ENCODE measurements around the gene JUNB. TPM values are rescaled to one million over a fixed set of nuclear protein-coding genes. Genes with fewer than 3 reads are reported as not detected.

The JUNB gene
- total and polyA plus RNA-seq, 10 of the 15 experiments (the other 5 are each of a cell fraction or from before 2014, with no cell fraction given) = 0.55 to 144 (median 68.3) TPM

- intact Hi-C loops (cut with micrococcal nuclease; ENCODE audit: unreplicated experiment) = loop anchor here (5.0 to 10.0 kb wide), 2 partner anchors 148 to 1694 kb away; partner anchors contain the start of gene CALR
- Histone ChIP-seq H3K4me2 (ENCODE audit: control insufficient read depth, insufficient read depth) (peak overlapping the region; percentile 97), H4K20me1 (ENCODE audit: control insufficient read depth, insufficient read depth) (no peaks in the 10 kb centered on the region), H3K9ac (ENCODE audit: control insufficient read depth, insufficient read depth, low read length) (peak overlapping the region; percentile 97), H2AFZ (ENCODE audit: control insufficient read depth, low read depth, low read length) (no peak overlapping the region; the same call in none of the 2 replicates), H3K9me3 (replicated peaks; ENCODE audit: control insufficient read depth, insufficient read depth, low read length) (no peaks in the 10 kb centered on the region; the same call in 2 of the 3 replicates), H3K79me2 (ENCODE audit: control insufficient read depth, insufficient read depth, low read length) (peaks cover 42% of the 10 kb centered on the region), H3K36me3 (ENCODE audit: control insufficient read depth in 2 of 2, insufficient read depth in 2 of 2, low read length in 1 of 2) (no peaks in the 10 kb centered on the region), H3K27me3 (replicated peaks in 1 of 2; ENCODE audit: control insufficient read depth in 2 of 2, insufficient read depth in 2 of 2, low read length in 1 of 2) (no peaks in the 10 kb centered on the region), H3K27ac (ENCODE audit: control insufficient read depth, insufficient read depth) (peak overlapping the region; percentile 99), H3K4me1 (ENCODE audit: control insufficient read depth, insufficient read depth, low read length) (peaks cover 55% of the 10 kb centered on the region), H3K4me3 (peak overlapping the region; percentile 90)
- under 1% methylated on average over 45 of the region's 46 CpGs for WGBS (ENCODE audit: insufficient coverage, insufficient replicate concordance, low lambda C conversion rate, missing lambda C conversion rate)
- in situ Hi-C loops (cut with MboI) = no loop called here
- POLR2A ChIA-PET = interaction anchor here (0.6 to 3.4 kb wide), 4 partner anchors 8 to 366 kb away, joined by 3 to 66 read pairs (median 4); no protein-coding TSS in a partner anchor
- ATAC-seq (no peak), DNase-seq (ENCODE audit: low read depth, low spot score) (no peak), FAIRE-seq (no peak)
- SMC1A ChIA-PET (ENCODE audit: uncharacterized antibody, unreplicated experiment) = interaction anchor here (1.4 to 4.1 kb wide), 3 partner anchors 12 to 29 kb away, joined by 3 to 28 read pairs (median 4); no protein-coding TSS in a partner anchor
- no TSS peak for BruUV-seq (replicated peaks)
- CTCF ChIA-PET = interaction anchor here (1.4 to 4.2 kb wide), 3 partner anchors 7 to 24 kb away, joined by 8 to 44 read pairs (median 22); no protein-coding TSS in a partner anchor
- RAD21 ChIA-PET (ENCODE audit: unreplicated experiment) = interaction anchor here (0.6 to 4.5 kb wide), 4 partner anchors 11 to 101 kb away, joined by 3 to 49 read pairs (median 4); no protein-coding TSS in a partner anchor
- TF ChIP-seq EGR1 (IDR thresholded peaks at IDR 0.05; ENCODE audit: borderline replicate concordance in 1 of 2, low read depth in 2 of 2, low read length in 2 of 2) (peak in 1 of 2 experiments; percentile 27; a peak in 1 of 3 replicates), CUX1 (IDR thresholded peaks at IDR 0.05; ENCODE audit: insufficient replicate concordance, low read depth, low read length) (no peak), ZSCAN29 (IDR thresholded peaks at IDR 0.05) (no peak), ZZZ3 (IDR thresholded peaks at IDR 0.05; ENCODE audit: control insufficient read depth, insufficient read length, low read depth) (no peak), CTCF (IDR thresholded peaks at IDR 0.05 in 2 of 3, conservative IDR thresholded peaks at IDR 0.05 in 1 of 3; ENCODE audit: control insufficient read depth in 2 of 3, extremely low read depth in 1 of 3, insufficient read depth in 1 of 3, low read depth in 3 of 3, low read length in 3 of 3) (no peak), ZBTB11 (CRISPR knock-in tag; IDR thresholded peaks at IDR 0.05) (no peak), ZNF384 (IDR thresholded peaks at IDR 0.05; ENCODE audit: borderline replicate concordance, low read depth, low read length) (no peak), KDM1A (IDR thresholded peaks at IDR 0.05; ENCODE audit: borderline replicate concordance) (no peak), BMI1 (IDR thresholded peaks at IDR 0.05; ENCODE audit: borderline replicate concordance) (no peak), KAT2A (conservative IDR thresholded peaks at IDR 0.05; ENCODE audit: control insufficient read depth, low read depth, low read length) (no peak)
Observed at GRCh38 chr19:12789098-12789903, 2.0 kb upstream of the JUNB start.

Data from GM12878 (cell line).